Suprapubic skin (tissue), 4 donors: ENCODE results near the gene G6PC3.

Experiments used
- POLR2A ChIP-seq, 2 donors: fragments of 450-650 bp; IDR thresholded peaks; one replicate each; pipeline ENCODE4 v1.6.1; 2017; ENCODE audit warnings: antibody characterized with exemption in 2 of 2, mild to moderate bottlenecking in 2 of 2, moderate library complexity in 2 of 2
- POLR2AphosphoS5 ChIP-seq, 3 donors: sonication (generic); formaldehyde crosslinking; IDR thresholded peaks; one replicate each; pipeline ENCODE4 v1.6.1; 2017; ENCODE audit warnings: antibody characterized with exemption in 3 of 3
- TF ChIP-seq, protein P1 (sequence below), 2 donors: fragments of 200-600 bp in 1 of 2; fragments of 450-650 bp in 1 of 2; sonication (generic) in 1 of 2; IDR thresholded peaks; one replicate each; pipeline ENCODE4 v1.5.1; 2016 to 2019; ENCODE audit warnings: antibody characterized with exemption in 2 of 2, mild to moderate bottlenecking in 1 of 2, moderate library complexity in 1 of 2

DNA sequence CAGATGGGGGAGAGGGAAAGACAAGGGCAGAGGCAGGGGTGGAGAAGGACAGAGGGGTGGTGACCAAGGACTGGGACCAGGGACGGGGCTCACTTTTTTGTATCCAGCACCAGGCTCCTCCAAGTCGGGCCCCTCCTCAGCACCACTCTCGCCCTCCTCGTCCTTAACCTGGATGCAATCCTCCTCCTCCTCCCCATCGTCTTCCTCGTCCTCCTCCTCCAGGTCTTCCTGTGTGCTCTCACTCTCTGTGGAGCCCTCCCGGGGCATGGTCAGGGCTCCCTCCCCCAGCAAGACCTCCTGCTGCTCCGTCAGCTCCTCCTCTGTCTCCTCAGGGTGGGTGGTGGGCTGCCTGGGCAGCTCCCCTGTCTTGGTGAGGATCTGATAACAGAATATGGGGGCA, 16.8 kb downstream of the G6PC3 start:
- TF ChIP-seq, protein P1, sequence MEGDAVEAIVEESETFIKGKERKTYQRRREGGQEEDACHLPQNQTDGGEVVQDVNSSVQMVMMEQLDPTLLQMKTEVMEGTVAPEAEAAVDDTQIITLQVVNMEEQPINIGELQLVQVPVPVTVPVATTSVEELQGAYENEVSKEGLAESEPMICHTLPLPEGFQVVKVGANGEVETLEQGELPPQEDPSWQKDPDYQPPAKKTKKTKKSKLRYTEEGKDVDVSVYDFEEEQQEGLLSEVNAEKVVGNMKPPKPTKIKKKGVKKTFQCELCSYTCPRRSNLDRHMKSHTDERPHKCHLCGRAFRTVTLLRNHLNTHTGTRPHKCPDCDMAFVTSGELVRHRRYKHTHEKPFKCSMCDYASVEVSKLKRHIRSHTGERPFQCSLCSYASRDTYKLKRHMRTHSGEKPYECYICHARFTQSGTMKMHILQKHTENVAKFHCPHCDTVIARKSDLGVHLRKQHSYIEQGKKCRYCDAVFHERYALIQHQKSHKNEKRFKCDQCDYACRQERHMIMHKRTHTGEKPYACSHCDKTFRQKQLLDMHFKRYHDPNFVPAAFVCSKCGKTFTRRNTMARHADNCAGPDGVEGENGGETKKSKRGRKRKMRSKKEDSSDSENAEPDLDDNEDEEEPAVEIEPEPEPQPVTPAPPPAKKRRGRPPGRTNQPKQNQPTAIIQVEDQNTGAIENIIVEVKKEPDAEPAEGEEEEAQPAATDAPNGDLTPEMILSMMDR (IDR thresholded peaks at IDR 0.05) = no peak
- TF ChIP-seq POLR2A (IDR thresholded peaks at IDR 0.05) (no peak), POLR2AphosphoS5 (IDR thresholded peaks at IDR 0.05) (no peak)
